ENCODE data around the gene MBTPS1. TPM values are rescaled to one million over a fixed set of nuclear protein-coding genes. Genes with fewer than 3 reads are reported as not detected.
A peak's percentile ranks its signal among the peaks of the same experiment; 100 is the strongest.

Gene MBTPS1
- total and polyA plus RNA-seq, 8 donors = 21.4 to 112 (median 56.1) TPM

GRCh38 chr16:84084570-84085270, 32.0 kb downstream of the MBTPS1 start:
- H3K27me3 ChIP-seq = no peaks in the 10 kb centered on the region
- H3K36me3 ChIP-seq = peaks cover 62 to 97% (median 91%) of the 10 kb centered on the region in 4 donors
- TF ChIP-seq POLR2AphosphoS5 (IDR thresholded peaks at IDR 0.05) (no peak), POLR2A (IDR thresholded peaks at IDR 0.05) (no peak), CTCF (IDR thresholded peaks at IDR 0.05) (peak in 5 of 7 experiments; percentile 56 to 73 (median 65)), EP300 (IDR thresholded peaks at IDR 0.05) (no peak)
- peak; percentile 76 to 90 for DNase-seq
- H3K4me3 ChIP-seq = no peak overlapping the region
- H3K27ac ChIP-seq = no peak overlapping the region
- H3K9me3 ChIP-seq = no peaks in the 10 kb centered on the region
- intact Hi-C loops (cut with DNase I; ENCODE audit: low total_unique reads) = loop anchor here (5.0 kb wide), 1 partner anchor 103 kb away; the partner anchor contains the start of gene TAF1C
- 26 to 45% (median 40%) methylated on average over 8 to 11 of the region's 11 CpGs for WGBS, 5 donors
- peaks cover 0 to 30% (median 4%) of the 10 kb centered on the region in 4 donors for H3K4me1 ChIP-seq

- WGBS, 5 donors = 75 to 86% (median 81%) methylated on average over 11 of the region's 11 CpGs
- no peak overlapping the region for H3K4me3 ChIP-seq
- no peaks in the 10 kb centered on the region for H3K27me3 ChIP-seq
- peak overlapping the region in 1 of 5 donors; percentile 24 for H3K27ac ChIP-seq
- peaks cover 54 to 97% (median 91%) of the 10 kb centered on the region in 4 donors for H3K36me3 ChIP-seq
- peaks cover 0 to 27% (median 4%) of the 10 kb centered on the region in 4 donors for H3K4me1 ChIP-seq
- TF ChIP-seq POLR2A (IDR thresholded peaks at IDR 0.05) = no peak
- TF ChIP-seq POLR2AphosphoS5 (IDR thresholded peaks at IDR 0.05) = no peak
- no peak for TF ChIP-seq EP300 (IDR thresholded peaks at IDR 0.05)
- TF ChIP-seq CTCF (IDR thresholded peaks at IDR 0.05) = no peak
- H3K9me3 ChIP-seq = no peaks in the 10 kb centered on the region
- DNase-seq = no peak
- intact Hi-C loops (cut with DNase I; ENCODE audit: low total_unique reads) = no loop called here
Measured at GRCh38 chr16:84082835-84083569, 33.7 kb downstream of the MBTPS1 start.

DNA sequence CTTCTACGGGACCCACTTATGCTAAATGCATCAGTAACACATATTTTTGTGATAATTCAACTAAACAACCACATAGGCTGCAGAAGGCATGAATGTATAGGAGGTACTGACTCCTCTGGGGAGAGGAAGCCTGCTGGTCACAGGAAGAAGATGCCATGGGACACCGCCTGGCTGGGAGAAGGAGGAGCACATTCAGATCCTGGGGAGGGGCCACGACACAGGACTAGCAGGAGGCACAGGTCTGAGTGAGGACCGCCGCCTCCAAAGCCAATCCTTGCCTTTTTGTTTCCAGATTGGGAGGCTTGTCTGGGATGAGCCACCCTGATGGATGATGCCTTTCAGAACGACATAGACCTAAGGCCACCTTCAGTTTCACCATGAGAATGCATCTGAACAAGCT, 34.6 kb downstream of the MBTPS1 start:
- peaks cover 0 to 27% (median 4%) of the 10 kb centered on the region in 4 donors for H3K4me1 ChIP-seq
- no peak overlapping the region for H3K4me3 ChIP-seq
- no peak for TF ChIP-seq EP300 (IDR thresholded peaks at IDR 0.05)
- TF ChIP-seq POLR2A (IDR thresholded peaks at IDR 0.05) = no peak
- no peak for TF ChIP-seq CTCF (IDR thresholded peaks at IDR 0.05)
- no peak for TF ChIP-seq POLR2AphosphoS5 (IDR thresholded peaks at IDR 0.05)
- no peaks in the 10 kb centered on the region for H3K27me3 ChIP-seq
- intact Hi-C loops (cut with DNase I; ENCODE audit: low total_unique reads) = no loop called here
- no peak for DNase-seq
- WGBS, 5 donors = 81 to 93% (median 92%) methylated on average over 6 of the region's 6 CpGs
- no peaks in the 10 kb centered on the region for H3K9me3 ChIP-seq
- H3K27ac ChIP-seq = no peak overlapping the region
- H3K36me3 ChIP-seq = peaks cover 48 to 97% (median 91%) of the 10 kb centered on the region in 4 donors

GRCh38 chr16:84081446-84081989, 35.2 kb downstream of the MBTPS1 start:
- Histone ChIP-seq H3K4me1 (peaks cover 0 to 24% (median 4%) of the 10 kb centered on the region in 4 donors), H3K27me3 (no peaks in the 10 kb centered on the region), H3K9me3 (no peaks in the 10 kb centered on the region), H3K27ac (no peak overlapping the region), H3K36me3 (peaks cover 47 to 97% (median 91%) of the 10 kb centered on the region in 4 donors), H3K4me3 (no peak overlapping the region)
- WGBS, 5 donors = 82 to 91% (median 89%) methylated on average over 14 of the region's 14 CpGs
- no peak for DNase-seq
- intact Hi-C loops (cut with DNase I; ENCODE audit: low total_unique reads) = no loop called here
- TF ChIP-seq POLR2A (IDR thresholded peaks at IDR 0.05) = no peak
- TF ChIP-seq POLR2AphosphoS5 (IDR thresholded peaks at IDR 0.05) = no peak
- no peak for TF ChIP-seq EP300 (IDR thresholded peaks at IDR 0.05)
- TF ChIP-seq CTCF (IDR thresholded peaks at IDR 0.05) = no peak

Measured in stomach (tissue), 9 donors.